Epithelial cell of esophagus (primary cell): Measurements from ENCODE around the gene LSAMP.

ENCODE experiments used
- DNase-seq: peaks from one replicate; pipeline ENCODE4 v3.0.0; 2010; ENCODE audit warnings: low read depth
- H3K4me3 ChIP-seq: 2 replicates; pipeline ENCODE4 v1.5.1; 2011; ENCODE audit warnings: mild to moderate bottlenecking, low read length, control low read depth
- TF ChIP-seq, protein P1 (sequence below): IDR thresholded peaks from 2 replicates; pipeline ENCODE4 v1.5.1; 2011; ENCODE audit warnings: low read depth, mild to moderate bottlenecking, low read length, control low read depth, inconsistent platforms; ENCODE audit not compliant: insufficient read depth; ENCODE audit errors: missing control alignments

LSAMP gene

GRCh38 chr3:116417151-116417550 lies 28.1 kb downstream of the LSAMP start:
- no peak overlapping the region for H3K4me3 ChIP-seq
- TF ChIP-seq, protein P1, sequence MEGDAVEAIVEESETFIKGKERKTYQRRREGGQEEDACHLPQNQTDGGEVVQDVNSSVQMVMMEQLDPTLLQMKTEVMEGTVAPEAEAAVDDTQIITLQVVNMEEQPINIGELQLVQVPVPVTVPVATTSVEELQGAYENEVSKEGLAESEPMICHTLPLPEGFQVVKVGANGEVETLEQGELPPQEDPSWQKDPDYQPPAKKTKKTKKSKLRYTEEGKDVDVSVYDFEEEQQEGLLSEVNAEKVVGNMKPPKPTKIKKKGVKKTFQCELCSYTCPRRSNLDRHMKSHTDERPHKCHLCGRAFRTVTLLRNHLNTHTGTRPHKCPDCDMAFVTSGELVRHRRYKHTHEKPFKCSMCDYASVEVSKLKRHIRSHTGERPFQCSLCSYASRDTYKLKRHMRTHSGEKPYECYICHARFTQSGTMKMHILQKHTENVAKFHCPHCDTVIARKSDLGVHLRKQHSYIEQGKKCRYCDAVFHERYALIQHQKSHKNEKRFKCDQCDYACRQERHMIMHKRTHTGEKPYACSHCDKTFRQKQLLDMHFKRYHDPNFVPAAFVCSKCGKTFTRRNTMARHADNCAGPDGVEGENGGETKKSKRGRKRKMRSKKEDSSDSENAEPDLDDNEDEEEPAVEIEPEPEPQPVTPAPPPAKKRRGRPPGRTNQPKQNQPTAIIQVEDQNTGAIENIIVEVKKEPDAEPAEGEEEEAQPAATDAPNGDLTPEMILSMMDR, result no peak
- DNase-seq, result no peak

DNA sequence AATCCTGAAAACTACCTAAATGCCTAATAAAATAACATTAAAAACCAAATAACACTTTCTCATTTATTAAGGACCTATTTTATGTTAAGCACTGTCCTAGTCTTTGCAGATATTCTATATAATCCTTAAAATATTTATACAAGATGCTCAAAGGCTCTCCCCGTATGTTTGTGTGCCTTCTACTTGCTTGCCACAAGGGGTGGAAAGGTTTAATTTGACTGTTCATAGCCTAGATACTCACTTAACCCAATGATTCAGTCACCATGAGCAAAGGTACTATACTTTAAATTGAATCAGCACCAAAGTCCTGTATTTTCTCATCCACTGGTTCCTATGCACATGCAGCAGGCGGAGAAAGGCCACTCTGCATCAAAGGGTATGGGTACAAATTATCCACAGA lies 32.0 kb downstream of the LSAMP start:
- H3K4me3 ChIP-seq, result no peak overlapping the region
- DNase-seq, result no peak
- TF ChIP-seq, protein P1, result no peak

DNA sequence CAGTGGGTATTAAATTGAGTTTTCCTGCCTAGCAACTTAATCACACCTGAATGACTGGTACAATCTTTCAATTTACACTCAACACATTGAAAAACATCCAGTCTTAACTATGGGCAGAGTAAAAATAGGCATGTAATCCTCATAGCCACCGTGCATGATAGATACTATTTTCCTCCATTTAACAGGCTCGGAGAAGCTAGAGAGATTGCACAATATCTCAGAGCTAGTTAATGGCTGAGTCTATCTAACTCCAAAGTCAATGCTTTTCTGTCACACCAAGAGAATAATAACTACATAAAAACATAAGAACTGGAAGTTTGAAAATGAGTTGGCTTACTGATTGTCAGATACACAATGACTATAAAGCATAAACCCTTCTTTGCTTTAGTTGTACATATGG lies 36.8 kb downstream of the LSAMP start:
- DNase-seq, result no peak
- TF ChIP-seq, protein P1, result no peak
- H3K4me3 ChIP-seq, result no peak overlapping the region

DNA sequence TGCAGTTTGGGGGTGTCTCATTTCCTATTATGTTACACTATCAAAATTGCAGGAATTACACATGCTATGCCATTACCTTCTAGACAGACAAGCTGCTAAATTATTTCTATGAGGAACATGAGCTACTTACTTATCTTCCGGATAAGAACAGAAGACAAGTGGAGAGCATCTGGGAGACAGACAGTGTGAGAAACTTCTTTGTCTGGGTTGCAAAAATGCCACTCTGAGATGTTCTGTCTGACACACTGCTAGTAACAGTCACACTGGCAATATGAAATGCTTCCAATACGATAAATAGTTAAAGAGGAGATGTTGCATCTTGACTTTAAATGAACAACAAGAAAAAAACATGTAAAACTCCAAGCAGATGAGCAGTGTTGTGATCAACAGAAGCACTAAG lies 40.1 kb downstream of the LSAMP start:
- no peak overlapping the region for H3K4me3 ChIP-seq
- no peak for DNase-seq
- TF ChIP-seq, protein P1, result no peak

DNA sequence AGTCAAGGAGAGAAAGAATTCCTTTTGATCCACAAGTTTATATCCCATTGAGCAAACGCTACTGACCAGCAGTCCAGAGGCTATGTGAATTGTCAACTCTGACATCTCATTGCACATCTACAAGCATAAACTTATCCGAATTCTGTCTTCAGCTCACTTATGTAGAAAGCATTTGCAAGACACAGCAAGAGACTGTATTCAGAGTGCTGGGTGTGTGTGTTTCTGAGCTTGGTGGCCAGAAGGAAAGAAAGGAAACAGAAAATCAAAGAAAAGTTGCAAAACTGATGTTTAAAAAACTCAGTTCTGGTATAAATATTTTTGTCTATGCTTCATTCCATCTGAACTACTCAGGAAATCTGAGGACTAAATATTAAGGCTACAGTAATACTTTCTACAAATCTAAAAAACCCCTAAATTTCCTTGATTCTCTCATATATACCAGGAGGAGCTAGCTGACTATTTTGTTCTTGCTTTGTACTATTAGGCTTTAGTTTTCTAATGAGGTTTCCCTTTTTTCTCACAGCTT lies 45.5 kb downstream of the LSAMP start:
- DNase-seq, result no peak
- TF ChIP-seq, protein P1, result no peak
- no peak overlapping the region for H3K4me3 ChIP-seq

- no peak overlapping the region for H3K4me3 ChIP-seq
- peak; percentile 1 for DNase-seq
- TF ChIP-seq, protein P1, result no peak
Observed at GRCh38 chr3:116394365-116394764, 50.9 kb downstream of the LSAMP start.

DNA sequence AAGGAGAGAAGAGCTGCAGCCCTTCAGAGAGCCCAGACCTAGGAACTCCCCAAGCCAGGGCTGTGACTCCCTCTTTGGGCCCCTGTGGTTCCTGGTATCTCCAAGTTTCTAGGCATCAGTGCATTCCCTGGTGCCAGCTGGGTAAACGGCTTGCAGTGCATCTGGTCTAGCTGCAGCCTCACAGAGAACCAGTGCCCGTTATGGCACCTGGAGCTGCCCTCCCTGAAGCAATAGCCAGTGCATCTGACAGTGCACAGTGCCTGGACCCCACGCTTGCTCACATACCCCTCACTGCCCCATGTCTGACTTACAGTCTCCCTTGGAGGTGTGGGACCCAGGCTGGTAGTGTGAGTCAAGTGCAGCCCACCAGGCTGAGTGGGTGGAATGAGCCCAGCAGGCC lies 52.1 kb downstream of the LSAMP start:
- no peak for DNase-seq
- TF ChIP-seq, protein P1, result no peak
- H3K4me3 ChIP-seq, result no peak overlapping the region
